Measurements from ENCODE around the gene PEAK1.

DNA sequence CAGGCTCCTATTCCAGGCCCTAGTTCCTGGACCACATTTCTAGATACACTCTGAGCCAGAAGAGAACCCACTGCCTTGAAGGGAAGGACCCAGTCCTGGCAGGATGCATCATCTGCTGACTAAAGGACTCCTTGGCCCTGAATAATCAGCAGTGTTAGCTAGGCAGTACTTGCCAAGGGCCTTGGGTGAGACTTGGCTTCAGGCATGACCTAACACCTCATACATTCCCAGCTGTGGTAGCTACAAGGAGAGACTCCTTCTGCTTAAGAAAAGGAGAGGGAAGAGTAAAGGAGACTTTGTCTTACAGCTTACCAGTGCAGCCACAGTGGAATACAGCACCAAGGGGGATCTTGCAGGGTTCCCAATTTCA is 26.4 kb downstream of the PEAK1 start:
- no peak for TF ChIP-seq EZH2 (IDR thresholded peaks at IDR 0.05; ENCODE audit: borderline replicate concordance, low read depth, low read length, severe bottlenecking)
- TF ChIP-seq, protein P1, sequence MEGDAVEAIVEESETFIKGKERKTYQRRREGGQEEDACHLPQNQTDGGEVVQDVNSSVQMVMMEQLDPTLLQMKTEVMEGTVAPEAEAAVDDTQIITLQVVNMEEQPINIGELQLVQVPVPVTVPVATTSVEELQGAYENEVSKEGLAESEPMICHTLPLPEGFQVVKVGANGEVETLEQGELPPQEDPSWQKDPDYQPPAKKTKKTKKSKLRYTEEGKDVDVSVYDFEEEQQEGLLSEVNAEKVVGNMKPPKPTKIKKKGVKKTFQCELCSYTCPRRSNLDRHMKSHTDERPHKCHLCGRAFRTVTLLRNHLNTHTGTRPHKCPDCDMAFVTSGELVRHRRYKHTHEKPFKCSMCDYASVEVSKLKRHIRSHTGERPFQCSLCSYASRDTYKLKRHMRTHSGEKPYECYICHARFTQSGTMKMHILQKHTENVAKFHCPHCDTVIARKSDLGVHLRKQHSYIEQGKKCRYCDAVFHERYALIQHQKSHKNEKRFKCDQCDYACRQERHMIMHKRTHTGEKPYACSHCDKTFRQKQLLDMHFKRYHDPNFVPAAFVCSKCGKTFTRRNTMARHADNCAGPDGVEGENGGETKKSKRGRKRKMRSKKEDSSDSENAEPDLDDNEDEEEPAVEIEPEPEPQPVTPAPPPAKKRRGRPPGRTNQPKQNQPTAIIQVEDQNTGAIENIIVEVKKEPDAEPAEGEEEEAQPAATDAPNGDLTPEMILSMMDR (IDR thresholded peaks at IDR 0.05; ENCODE audit: extremely low read depth in 1 of 2, insufficient read depth in 1 of 2, low read depth in 1 of 2, low read length in 2 of 2), result no peak
